Fibroblast of the conjunctiva (primary cell): ENCODE data around the gene FAAP100.
A peak's percentile ranks its signal among the peaks of the same experiment; 100 is the strongest.

ENCODE experiments used
- DNase-seq: peaks from one replicate; pipeline ENCODE4 v3.0.0-alpha.2; 2010; ENCODE audit warnings: low read depth

FAAP100 gene

DNA sequence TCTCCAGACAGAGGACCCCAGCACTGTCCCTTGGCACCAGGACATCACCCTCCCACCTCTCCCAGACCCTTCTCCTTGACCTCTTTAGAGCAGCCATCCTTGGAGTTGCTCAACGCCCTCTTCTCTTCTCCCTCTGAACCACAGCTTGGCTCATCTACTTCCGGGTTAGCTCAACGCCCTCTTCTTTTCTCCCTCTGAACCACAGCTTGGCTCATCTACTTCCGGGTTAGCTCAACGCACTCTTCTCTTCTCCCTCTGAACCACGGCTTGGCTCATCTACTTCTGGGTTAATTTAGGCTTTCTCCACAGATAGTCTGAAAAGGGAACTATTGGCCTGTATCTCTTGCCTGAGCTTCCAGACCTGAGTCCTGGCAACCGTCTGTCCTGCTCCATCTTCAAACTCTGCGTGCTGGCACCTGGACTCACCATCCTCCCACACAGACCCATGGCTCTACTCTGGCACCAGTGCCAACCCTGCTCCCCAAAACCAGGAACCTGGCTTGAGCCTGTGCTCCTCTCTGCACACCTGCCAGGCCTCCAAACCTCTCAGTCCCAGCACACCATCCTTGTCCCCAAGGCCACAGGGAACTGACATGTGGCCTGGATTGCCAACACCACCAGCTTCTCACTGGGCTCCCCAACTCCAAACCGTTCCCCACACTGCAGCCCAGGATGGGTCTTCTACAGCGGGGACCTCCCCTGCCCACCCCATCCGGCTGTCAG, 25.3 kb upstream of the FAAP100 start:
- DNase-seq: no peak

DNA sequence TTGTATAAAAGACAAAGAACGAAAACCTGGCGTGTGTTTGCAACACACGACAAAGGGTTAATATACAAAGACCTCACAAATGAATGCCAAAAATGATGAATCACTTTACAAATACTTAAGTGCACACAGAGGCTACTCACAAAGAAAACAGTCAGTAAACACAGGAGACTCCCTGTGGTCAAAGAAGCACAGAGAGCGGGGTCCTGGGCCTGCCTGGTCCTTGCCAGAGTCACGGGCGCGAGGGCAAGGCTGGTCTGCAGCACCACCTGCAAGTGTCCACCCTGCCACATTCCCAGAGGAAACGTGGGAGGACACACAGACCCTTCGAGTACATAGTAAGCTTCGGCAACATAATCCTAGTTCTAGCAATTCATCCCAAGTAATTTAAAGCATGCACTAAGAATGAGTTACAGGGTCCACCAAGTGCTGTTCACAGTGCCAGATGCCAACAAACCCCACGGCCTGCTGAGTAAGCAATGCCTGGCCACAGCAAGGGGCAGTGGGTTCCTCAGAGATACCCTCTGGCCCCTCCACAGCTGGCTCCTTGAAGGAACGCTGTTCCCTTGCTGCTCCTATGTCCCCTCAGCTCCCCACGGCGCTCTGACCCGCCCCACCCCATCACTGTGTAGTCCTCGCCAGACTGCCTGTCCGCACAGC, 24.6 kb upstream of the FAAP100 start:
- no peak for DNase-seq

DNA sequence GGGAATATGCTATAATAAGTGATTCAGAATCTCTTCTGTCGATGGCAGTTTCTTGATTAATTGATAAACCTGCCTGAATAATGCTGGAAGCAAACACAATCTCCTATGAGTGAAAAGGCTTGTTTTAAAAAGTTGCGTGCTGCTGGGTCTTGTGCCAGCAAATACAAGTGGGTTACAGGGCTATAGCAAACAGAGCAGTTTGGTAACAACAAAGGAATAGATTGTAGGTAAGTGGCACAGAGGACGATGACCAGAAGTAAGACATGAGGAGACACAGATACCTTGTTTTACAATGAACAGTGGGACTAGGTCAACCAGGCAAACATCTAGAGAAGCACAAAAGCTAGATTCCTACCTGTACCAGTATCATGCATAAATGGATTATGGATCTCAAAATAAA, 23.7 kb upstream of the FAAP100 start:
- no peak for DNase-seq

DNA sequence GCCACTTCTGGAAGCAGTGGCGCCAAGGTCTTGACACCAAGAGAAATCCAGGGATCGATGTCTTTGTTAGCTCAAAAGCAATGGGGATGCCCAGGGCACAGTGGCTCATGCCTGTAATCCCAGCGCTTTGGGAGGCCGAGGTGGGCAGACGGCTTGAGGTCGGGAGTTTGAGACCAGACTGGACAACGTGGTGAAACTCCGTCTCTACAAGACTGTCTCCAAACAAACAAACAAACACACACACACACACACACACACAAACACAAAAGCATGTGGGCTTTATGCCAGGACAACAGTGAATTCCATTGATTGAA, 22.4 kb upstream of the FAAP100 start:
- DNase-seq: no peak

DNA sequence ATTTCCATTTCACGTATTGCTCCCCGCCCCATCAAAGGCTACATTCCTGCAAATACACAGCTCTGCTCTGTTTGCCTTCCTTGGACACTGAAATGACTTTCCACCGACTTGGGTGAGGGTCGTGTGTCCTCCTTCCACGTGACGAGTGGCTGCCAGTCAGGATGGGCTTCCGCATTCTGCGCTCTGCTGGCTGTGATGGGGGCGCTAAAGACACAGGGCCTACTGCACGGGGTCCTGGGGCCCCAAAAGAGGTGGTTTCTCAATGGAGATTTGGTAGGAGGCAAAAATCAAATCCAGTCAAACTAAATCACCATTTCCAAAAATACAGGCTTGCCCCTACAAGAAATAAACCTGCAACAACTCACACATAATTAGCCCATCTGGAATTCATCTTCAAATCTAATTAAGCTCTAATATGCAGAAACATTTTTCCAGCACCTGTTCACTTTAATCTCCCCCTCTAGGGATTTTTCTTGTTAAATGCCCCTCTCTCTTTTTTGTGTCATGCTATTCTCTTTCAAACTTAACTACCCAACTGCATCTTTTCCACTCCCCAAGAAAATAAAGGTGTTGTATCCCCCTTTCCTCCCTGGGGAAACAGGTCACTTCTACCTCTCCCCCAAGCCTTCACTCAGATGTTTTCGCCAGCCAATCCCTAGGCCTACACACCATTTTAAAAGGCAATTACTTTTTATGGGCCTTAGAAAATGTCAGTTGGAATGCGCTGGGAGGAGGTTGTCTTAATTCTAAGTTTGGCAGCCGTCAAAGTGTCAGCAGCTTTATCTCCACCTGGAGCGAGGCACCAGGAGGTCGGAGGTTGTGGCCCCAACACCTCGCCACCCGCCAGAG, 21.9 kb upstream of the FAAP100 start:
- DNase-seq: no peak

DNA sequence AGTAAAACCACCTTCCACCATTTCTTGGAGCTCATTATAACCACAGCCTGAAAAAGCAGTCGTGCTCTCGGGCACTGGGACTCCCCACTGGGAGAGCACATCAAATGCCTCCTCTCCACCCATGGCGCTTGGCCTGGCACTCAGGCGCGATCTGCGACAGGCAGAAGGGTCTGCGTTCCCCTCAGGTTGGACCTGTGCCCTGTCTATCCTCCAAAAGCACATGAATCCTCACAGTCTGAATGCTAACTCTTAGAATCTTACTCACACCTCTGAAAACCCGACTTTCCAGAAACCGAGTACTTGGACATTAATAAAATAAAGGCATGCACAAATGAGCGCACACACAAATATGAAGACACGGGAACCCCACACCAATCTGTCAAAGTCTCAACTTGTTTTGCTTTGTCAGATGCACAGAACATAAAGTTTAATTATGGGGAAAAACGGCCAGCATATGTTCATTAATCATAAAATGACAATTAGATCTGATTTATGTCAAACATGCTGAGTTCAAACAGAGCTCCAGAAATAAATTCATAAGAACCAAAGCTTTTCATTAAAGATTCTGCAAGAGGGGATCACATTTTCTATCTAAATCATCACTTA, 20.5 kb upstream of the FAAP100 start:
- DNase-seq: no peak

DNA sequence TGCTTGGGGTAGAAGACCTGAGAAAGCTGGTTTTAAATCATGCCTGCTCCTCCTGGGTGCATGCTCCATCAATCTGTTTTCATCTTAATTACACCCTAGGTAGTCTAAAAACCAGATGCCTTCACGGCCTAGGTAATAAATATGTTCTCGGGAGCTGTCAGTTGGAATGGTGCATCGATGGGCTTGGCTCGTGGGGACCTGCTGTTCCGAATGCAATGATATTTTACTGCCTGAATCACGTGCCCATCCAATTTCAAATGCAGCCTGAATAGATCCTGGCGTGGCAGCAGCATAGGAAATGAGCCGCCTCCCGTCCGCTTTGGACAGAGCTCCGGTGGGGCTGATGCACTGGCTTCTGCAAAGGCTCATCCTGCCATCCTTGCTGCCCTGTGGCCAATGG, 18.8 kb upstream of the FAAP100 start:
- no peak for DNase-seq

DNA sequence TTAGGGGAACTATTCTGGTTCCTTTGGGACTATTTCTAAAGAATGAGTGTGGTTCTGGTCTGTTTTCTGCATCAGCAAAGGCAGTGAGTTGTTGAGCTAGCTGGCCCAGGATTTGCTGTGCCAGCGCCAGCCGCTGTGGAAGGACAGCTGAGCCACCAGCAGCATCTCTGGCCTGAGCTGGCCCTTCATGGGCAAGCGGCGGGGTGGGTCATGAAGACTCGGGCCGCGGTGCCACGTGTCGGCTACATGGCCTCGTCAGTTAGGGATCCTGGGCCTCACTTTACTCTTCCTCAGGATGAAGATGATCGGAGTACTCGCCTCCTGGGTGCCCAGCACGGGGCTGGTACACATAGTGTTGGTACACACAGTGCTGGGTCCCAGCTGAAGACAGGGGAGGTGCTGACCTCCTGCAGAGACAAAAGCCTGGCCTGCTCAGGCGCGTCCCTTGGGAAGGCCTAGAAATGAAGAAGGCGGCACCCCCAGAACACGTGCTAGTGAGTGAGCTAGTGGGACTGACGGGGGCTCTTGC, 17.9 kb upstream of the FAAP100 start:
- DNase-seq: no peak

DNA sequence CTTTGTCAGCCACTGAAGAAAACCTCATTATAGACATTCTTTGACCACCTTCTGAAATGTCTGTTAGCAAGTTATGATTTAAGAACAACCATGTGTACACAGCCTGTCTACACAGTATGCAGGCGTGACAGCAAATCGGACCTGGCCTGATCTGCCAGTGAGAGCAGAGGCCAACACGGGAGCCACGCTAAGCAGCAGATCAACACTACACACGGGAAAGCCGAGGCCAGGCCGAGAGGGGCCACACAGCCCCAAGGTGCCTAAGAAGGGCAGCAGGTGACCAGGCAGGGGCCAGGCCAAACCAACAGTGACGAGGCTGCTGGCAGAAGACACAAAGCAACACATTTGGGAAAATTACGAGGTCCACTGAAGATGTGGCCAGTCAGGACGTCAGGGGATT, 16.3 kb upstream of the FAAP100 start:
- DNase-seq: no peak

DNA sequence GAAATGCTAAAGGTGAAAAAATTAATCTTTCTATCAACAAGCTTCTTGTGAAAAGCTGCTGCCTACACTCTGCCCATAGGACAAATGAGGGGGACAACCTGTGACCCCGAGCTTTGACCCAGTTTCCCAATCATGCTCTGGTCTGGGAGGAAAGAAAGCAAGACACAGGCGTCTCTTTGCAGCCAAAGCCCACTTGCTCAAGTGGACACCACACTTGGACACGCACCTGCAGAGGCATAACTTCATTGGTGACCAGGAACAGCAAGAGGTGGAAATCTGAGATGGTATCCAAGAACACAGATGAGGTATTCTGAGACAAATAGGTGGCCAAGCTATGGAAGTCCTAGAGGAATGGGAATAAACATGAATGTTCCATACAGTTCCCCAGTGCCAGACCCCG, 15.0 kb upstream of the FAAP100 start:
- DNase-seq: no peak

DNA sequence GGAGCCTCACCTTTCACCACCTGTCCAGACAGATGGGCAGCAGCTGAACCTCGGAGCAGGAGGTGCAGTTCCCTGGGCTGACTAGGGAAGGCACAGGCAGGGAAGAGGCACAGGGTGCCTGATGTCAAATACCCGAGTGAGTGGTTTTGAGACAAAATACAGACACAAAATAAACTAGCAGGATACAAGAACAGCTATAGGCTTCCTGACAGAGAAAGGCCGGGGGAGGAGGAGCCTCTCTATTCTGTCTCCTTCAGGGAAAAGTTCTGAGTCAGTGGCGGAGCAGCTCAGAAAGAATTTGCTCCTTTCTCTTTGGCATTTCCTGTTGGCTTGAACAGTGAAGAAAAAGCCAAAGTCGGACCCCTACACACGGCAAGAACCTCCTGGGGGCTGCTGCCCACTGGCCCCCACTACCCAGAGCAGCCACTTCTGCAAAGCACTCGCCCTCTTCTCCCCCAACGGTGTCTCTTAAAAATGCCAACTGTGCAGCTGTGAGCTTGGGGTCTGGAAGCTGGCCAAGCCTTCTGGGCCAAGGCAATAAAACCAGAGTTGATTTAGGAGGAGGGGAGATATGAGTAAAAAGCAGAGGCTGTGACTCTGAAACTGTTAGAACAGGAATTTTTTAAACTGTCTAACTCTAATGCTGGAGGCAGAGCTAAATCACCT, 14.4 kb upstream of the FAAP100 start:
- peak; percentile 82 for DNase-seq

DNA sequence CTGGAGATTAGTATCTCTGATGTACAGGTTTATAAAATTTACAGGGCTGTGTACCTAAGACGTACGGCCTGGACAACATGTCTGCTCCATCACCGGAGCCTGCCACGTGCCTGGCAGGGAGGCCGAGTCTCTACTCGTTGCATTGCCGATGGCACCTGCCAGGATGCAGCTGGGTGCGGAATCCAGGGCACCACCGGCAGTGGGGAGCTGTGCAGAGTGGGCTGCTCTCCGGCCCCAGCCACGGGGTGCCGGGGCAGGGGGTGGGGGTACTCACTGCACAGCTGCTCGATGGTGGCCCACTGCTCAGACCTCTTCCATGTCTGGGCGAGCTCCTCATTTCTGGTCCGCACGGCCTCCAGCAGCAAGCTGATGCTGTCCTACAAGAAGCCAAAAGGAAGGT, 13.1 kb upstream of the FAAP100 start:
- DNase-seq: no peak

DNA sequence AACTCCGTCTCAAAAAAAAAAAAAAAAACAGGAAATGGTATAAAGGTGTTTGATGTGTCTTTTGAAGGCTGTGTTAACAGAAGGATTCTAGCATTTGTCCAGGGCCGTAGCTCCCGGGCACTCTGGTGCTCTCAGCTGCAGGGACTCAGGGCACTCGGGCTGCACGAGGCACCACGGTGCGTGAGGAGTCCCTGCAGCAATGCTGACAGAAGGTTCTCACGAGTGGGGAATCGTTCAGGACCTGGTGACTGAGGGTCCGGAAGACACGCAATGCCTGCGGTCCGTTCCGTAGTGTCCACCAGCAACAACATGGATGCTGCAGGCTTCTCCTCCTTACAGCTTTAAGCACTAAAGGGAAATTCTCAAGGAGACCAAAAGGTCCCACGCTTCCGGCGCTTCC, 12.6 kb upstream of the FAAP100 start:
- no peak for DNase-seq

DNA sequence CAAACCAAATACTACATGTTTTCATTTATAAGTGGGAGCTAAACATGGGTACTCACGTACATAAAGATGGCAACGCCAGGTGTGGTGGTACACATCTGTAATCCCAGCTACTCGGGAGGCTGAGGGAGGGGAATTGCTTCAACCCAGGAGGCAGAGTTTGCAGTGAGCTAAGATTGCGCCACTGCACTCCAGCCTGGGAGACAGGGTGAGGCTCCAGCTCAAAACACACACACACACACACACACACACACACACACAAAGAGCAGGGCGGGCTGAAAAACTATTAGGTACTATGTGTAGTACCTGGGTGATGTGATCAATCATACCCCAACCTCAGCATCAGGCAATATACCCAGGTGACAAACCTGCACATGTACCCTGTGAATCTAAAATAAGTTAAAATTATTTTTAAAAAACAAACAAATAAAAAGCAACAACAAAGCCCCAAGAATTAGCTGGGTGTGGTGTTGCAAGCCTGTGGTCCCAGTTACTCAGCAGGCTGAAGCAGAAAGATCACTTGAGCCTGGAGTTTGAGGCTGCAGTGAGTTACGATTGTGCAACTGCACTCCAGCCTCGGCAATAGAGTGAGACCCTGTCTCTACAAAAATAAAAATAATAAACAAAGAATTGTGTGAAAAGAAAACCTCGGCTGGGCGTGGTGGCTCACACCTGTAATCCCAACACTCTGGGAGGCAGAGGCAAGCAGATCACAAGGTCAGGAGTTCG, 11.9 kb upstream of the FAAP100 start:
- DNase-seq: peak; percentile 73

DNA sequence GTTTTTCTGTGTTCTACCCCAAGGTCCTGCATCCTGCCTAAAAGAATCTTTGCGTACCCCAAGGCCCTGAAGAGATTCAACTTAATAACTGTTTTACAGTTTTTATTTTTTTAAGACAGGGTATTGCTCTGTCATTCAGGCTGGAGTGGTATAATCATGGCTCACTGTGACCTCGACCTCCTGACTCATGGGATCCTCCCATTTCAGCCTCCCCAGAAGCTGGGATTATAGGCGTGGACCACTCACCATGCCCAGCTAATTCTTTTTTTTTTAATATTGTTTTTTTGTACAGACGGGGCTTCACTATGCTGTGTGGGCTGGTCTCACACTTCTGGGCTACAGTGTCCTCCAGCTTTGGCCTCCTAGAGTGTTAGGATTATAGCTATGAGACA, 9.3 kb upstream of the FAAP100 start:
- DNase-seq: no peak

DNA sequence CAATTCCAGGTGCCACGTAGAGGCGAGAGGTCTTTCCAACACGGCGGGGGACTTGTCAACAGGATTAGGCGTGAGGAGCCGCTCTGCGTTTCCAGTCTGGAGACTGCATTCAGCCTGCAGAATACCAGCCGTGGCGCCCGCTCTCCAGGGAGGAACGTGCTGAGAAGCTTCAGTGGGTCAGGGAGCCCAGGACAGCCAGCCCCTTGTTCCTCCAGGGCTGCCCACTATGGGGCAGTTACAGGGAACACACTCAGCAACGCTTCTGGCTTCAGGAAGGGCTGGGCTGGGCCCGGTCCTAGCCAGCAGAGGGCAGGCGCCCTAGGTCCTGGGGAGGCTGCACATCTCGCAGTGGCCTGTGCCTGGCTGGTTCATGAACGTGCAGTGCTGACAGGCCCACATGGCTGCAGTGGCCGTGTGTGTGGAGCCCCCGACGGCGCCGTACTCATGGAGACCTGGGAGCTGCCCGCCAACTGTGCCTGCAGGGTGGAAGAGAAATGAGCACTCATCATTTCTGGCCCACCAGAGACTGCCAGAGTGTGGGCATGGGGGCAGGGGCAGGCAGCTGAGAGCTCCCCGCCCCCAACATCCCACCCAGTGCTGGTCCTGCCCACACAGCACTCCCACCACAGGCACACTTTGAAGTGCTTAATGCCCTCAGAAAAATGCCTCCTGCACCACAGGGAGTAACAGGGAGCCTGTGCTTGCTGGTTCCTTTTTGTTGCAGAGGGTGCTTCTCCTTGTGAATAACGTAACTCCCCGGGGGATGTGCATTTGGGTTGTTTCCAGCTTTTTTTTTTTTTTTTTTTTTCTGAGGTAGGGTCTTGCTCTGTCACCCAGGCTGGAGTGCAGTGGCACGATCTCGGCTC, 7.0 kb upstream of the FAAP100 start:
- DNase-seq: no peak

DNA sequence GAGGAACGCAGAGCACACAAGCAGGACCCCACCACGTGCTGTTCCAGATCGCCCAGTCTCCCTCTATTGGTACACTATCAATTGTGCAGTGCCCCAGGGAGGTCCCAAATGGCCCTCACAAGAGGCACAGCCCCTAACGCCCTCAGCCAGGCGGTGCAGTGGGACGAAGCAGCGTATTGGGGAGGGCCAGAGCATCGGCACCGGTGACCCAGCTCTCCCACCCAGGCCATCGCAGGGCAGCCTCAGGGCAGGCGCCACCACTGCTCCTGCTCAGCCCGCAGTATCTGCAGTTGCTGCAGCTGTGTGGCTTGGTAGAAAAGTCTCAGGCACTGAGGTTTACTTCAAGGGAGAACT, 5.9 kb upstream of the FAAP100 start:
- no peak for DNase-seq

DNA sequence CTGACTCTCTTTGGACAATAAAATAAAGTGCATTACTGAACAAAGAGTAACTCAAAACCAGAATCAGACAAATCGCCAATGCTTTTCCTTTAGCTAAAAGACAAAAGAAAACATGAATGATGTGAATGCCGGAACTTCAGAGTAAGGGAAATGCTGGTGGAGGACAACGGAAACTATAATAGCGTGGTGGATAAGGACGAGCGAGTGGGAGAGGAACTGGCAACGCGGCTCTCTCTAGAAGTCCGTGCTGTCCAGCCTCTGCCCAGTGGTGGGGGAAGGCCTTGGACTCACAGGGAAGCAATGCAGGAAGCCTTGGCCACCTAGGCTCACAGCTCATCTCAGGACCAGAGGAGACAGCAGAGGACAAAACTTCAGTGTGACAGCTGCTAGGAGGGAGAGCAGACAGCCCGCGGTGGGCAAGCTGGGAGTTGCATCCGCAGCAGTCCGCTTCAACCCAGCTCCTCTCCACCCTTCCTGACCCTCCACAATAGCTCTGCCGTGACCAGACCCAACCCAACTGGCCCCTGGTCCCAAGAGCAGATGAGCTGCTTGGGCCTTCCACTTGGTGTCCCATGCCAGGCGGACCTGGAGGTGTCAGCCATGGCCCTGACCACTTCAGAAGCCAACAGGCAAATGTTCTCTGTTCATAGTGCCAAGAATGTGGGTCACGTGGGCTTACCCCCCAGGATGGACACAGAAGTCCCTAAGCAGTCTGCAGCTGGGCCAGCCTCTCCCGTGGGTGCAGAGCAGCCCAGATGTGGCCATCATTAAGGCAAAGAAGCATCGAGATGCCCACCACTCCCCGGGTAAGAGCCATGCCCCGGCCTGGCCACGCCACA, 5.3 kb upstream of the FAAP100 start:
- DNase-seq: no peak

DNA sequence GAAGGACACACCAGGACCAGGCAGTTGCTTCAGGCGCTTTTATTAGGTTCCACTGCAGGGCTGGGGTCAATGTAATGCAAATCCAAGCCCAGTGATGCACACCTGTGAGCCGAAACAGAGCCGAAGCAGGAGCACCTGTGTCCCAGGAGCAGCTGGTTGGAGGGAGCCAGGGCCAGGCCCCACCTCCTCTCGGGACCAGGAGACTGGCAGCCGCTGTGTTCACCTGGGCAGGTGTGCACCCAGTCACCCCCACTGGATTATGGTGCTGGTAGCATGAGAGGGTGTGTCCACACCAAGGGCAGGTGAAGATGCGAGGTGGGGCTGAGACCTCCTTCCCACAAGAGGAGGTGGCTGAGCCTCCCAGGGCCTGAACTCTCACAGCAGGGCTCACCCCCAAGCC, 4.7 kb upstream of the FAAP100 start:
- DNase-seq: no peak
